BLaER1 treated with 17β-estradiol and CSF1 and Interleukin-3, amounts not matched to agents 10 nM and 100 nM (cell line): ENCODE results near the gene BLMH.

Experiments
- H3K27ac ChIP-seq, 11 experiments: shearing (Covaris generic); formaldehyde crosslinking; 2 replicates each; pipeline ENCODE4 v1.8.1; 2022
- H3K27me3 ChIP-seq, 11 experiments: shearing (Covaris generic); formaldehyde crosslinking; 2 replicates each; pipeline ENCODE4 v1.8.1; 2022
- H3K36me3 ChIP-seq, 11 experiments: shearing (Covaris generic); formaldehyde crosslinking; 2 replicates each; pipeline ENCODE4 v1.8.1; 2022
- H3K4me1 ChIP-seq, 10 experiments: shearing (Covaris generic); formaldehyde crosslinking; 2 replicates each; pipeline ENCODE4 v1.8.1; 2022
- H3K4me2 ChIP-seq, 11 experiments: shearing (Covaris generic); formaldehyde crosslinking; 2 replicates each; pipeline ENCODE4 v1.8.1; 2022
- H3K4me3 ChIP-seq, 10 experiments: shearing (Covaris generic); formaldehyde crosslinking; 2 replicates each; pipeline ENCODE4 v1.8.1; 2022
- H3K9ac ChIP-seq, 11 experiments: shearing (Covaris generic); formaldehyde crosslinking; 2 replicates each; pipeline ENCODE4 v1.8.1; 2022
- H3K9me3 ChIP-seq, 11 experiments: shearing (Covaris generic); formaldehyde crosslinking; replicated peaks in 1 of 11; 2 replicates each; pipeline ENCODE4 v1.8.1; 2022
- H4K20me1 ChIP-seq, 11 experiments: shearing (Covaris generic); formaldehyde crosslinking; 2 replicates each; pipeline ENCODE4 v1.8.1; 2022
- Cebpa-rat ChIP-seq, 11 experiments: shearing (Covaris generic); IDR thresholded peaks; 2 replicates each; pipeline ENCODE4 v1.8.1; 2022

The BLMH gene

DNA sequence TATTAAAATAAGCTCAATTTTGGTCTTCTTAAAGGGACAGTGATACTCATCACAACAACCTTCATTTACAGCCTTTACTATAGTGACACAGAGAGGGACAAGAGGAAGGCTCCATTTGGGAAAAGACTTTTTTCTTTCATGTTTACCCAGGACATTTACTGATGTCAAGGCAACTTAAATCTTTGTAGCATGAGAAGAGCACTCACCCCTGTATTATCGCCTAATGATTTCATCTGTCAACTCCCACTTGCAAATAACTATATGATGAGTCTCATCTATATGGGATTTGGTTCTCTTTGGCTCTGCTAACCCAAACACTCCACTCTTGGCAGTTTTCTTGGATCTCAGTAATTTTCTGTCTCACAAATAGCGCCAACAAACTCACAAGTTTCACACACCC, 24.1 kb downstream of the BLMH start:
- Histone ChIP-seq H3K36me3 (peaks cover 89 to 100% (median 98%) of the 10 kb centered on the region in 11 experiments), H3K27me3 (no peaks in the 10 kb centered on the region), H4K20me1 (peaks cover 0 to 5% (median 0%) of the 10 kb centered on the region in 11 experiments; a peak in 1 of 22 replicates), H3K27ac (no peak overlapping the region), H3K4me2 (no peak overlapping the region), H3K9ac (no peak overlapping the region), H3K4me1 (no peaks in the 10 kb centered on the region), H3K4me3 (no peak overlapping the region), H3K9me3 (no peaks in the 10 kb centered on the region)
- no peak for TF ChIP-seq Cebpa-rat (IDR thresholded peaks at IDR 0.05)

GRCh38 chr17:30263552-30264333, 28.0 kb downstream of the BLMH start:
- no peak overlapping the region for H3K27ac ChIP-seq
- no peak overlapping the region for H3K9ac ChIP-seq
- H3K36me3 ChIP-seq: peaks cover 94 to 100% (median 99%) of the 10 kb centered on the region in 11 experiments
- TF ChIP-seq Cebpa-rat (IDR thresholded peaks at IDR 0.05): no peak
- H3K4me3 ChIP-seq: no peak overlapping the region
- H3K27me3 ChIP-seq: no peaks in the 10 kb centered on the region
- peaks cover 0 to 20% (median 9%) of the 10 kb centered on the region in 11 experiments; a peak in 7 of 22 replicates for H4K20me1 ChIP-seq
- no peaks in the 10 kb centered on the region for H3K9me3 ChIP-seq
- no peaks in the 10 kb centered on the region for H3K4me1 ChIP-seq
- no peak overlapping the region for H3K4me2 ChIP-seq

DNA sequence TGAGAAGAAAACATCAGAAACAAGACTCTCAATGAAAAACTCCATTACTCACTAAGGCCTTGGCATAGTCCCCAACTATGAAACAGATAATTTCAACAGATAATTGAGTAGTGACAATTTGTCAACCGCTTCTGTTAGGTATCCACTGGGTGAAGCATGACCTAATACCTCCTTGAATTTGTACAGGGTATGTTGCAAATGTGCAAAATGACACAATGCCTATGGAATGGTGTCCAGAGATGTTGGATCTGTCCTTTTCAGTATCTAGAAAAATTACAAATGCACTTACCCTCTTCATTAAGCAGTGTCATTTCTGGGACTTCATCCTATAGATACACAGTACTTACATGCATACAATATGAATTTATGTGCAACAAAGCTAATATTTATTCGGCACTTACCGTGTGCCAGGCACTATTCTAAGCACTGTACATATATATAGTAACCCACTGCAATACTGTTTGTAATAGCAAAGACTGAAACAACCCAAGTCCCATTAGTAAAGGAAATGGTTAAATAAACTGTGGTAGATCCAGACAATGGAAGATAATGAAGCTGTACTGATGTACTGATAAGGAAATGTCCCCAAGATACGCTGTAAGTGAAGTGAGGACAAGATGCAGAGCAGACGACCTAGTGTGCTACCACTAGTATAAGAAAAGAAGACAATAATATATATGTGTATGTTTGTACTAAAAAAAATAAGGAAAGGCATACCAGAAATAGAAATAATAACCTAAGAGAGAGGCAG, 34.8 kb downstream of the BLMH start:
- H4K20me1 ChIP-seq: peaks cover 0 to 32% (median 9%) of the 10 kb centered on the region in 11 experiments; a peak in 8 of 22 replicates
- no peak overlapping the region for H3K4me2 ChIP-seq
- H3K9ac ChIP-seq: no peak overlapping the region
- no peak overlapping the region for H3K4me3 ChIP-seq
- no peak overlapping the region for H3K27ac ChIP-seq
- TF ChIP-seq Cebpa-rat (IDR thresholded peaks at IDR 0.05): no peak
- H3K36me3 ChIP-seq: peaks cover 86 to 100% (median 98%) of the 10 kb centered on the region in 11 experiments
- no peaks in the 10 kb centered on the region for H3K27me3 ChIP-seq
- no peaks in the 10 kb centered on the region for H3K9me3 ChIP-seq
- H3K4me1 ChIP-seq: no peaks in the 10 kb centered on the region

DNA sequence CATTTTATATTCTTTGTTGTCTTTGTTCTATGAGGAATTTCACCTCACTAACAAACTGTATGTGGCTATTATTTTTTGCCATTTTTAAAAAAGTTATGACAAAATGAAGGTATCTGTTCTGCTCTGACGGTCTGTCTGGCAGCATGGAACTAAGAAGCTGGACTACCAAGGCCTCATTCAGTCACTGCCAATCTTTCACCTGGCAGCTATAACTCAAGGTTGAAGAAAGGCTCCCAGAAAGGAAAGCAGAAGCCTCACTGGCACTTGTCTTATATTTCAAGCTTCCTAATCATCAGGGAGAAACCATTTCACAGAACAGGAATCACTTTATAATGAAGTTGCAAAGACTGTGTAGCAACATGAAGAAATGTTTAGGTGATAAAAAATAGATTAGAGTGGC, 37.6 kb downstream of the BLMH start:
- H3K27ac ChIP-seq: no peak overlapping the region
- no peak for TF ChIP-seq Cebpa-rat (IDR thresholded peaks at IDR 0.05)
- H3K4me2 ChIP-seq: no peak overlapping the region
- H3K36me3 ChIP-seq: peaks cover 84 to 100% (median 96%) of the 10 kb centered on the region in 11 experiments
- H3K9ac ChIP-seq: no peak overlapping the region
- no peak overlapping the region for H3K4me3 ChIP-seq
- H3K9me3 ChIP-seq: no peaks in the 10 kb centered on the region
- peaks cover 0 to 24% (median 4%) of the 10 kb centered on the region in 11 experiments; a peak in 7 of 22 replicates for H4K20me1 ChIP-seq
- no peaks in the 10 kb centered on the region for H3K27me3 ChIP-seq
- no peaks in the 10 kb centered on the region for H3K4me1 ChIP-seq

- Histone ChIP-seq H4K20me1 (peaks cover 0 to 16% (median 0%) of the 10 kb centered on the region in 11 experiments; a peak in 3 of 22 replicates), H3K27me3 (no peaks in the 10 kb centered on the region), H3K4me1 (no peaks in the 10 kb centered on the region), H3K27ac (no peak overlapping the region), H3K4me3 (no peak overlapping the region), H3K36me3 (peaks cover 84 to 100% (median 96%) of the 10 kb centered on the region in 11 experiments), H3K4me2 (no peak overlapping the region), H3K9me3 (no peaks in the 10 kb centered on the region), H3K9ac (no peak overlapping the region)
- no peak for TF ChIP-seq Cebpa-rat (IDR thresholded peaks at IDR 0.05)
Measured at GRCh38 chr17:30253312-30253711, 38.4 kb downstream of the BLMH start.

DNA sequence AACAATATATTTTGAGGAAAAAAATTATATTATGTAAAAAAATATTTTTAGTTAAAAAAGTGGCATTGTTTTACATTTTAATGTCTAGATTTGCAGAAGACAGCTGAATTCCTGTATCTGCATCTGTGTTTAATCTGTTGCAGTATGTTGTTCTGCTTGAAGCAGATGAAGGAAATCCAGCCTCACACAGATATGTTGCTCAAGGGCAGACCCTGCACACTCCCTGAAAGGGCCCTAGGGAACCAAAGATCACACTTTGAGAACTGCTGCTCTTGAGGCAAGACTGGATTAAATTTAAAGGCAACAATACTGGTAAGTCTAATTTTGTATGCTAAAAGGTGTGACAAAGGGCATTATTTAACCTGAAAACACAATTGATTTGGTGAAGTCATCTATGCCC, 39.8 kb downstream of the BLMH start:
- Histone ChIP-seq H3K27me3 (no peaks in the 10 kb centered on the region), H3K4me3 (no peak overlapping the region), H3K9ac (no peak overlapping the region), H3K36me3 (peaks cover 85 to 100% (median 96%) of the 10 kb centered on the region in 11 experiments), H3K4me2 (no peak overlapping the region), H3K27ac (no peak overlapping the region), H3K4me1 (no peaks in the 10 kb centered on the region), H3K9me3 (no peaks in the 10 kb centered on the region), H4K20me1 (peaks cover 0 to 9% (median 0%) of the 10 kb centered on the region in 11 experiments; a peak in 3 of 22 replicates)
- TF ChIP-seq Cebpa-rat (IDR thresholded peaks at IDR 0.05): no peak

GRCh38 chr17:30249460-30249859, 42.3 kb downstream of the BLMH start:
- H3K4me2 ChIP-seq: no peak overlapping the region
- no peak overlapping the region for H3K27ac ChIP-seq
- H4K20me1 ChIP-seq: peaks cover 0 to 9% (median 0%) of the 10 kb centered on the region in 11 experiments; a peak in 1 of 22 replicates
- H3K4me1 ChIP-seq: no peaks in the 10 kb centered on the region
- peaks cover 75 to 97% (median 82%) of the 10 kb centered on the region in 11 experiments for H3K36me3 ChIP-seq
- no peaks in the 10 kb centered on the region for H3K9me3 ChIP-seq
- H3K9ac ChIP-seq: no peak overlapping the region
- H3K4me3 ChIP-seq: no peak overlapping the region
- no peaks in the 10 kb centered on the region for H3K27me3 ChIP-seq
- TF ChIP-seq Cebpa-rat (IDR thresholded peaks at IDR 0.05): no peak

- H3K9ac ChIP-seq: no peak overlapping the region
- H3K4me3 ChIP-seq: no peak overlapping the region
- H3K4me1 ChIP-seq: no peaks in the 10 kb centered on the region
- no peaks in the 10 kb centered on the region for H3K27me3 ChIP-seq
- H3K9me3 ChIP-seq: no peaks in the 10 kb centered on the region
- no peak overlapping the region for H3K4me2 ChIP-seq
- H3K27ac ChIP-seq: no peak overlapping the region
- peaks cover 0 to 9% (median 0%) of the 10 kb centered on the region in 11 experiments; a peak in 1 of 22 replicates for H4K20me1 ChIP-seq
- peaks cover 72 to 97% (median 78%) of the 10 kb centered on the region in 11 experiments for H3K36me3 ChIP-seq
- TF ChIP-seq Cebpa-rat (IDR thresholded peaks at IDR 0.05): no peak
Measured at GRCh38 chr17:30248786-30249185, 43.0 kb downstream of the BLMH start.

GRCh38 chr17:30246460-30246859, 45.3 kb downstream of the BLMH start:
- Histone ChIP-seq H3K4me3 (no peak overlapping the region), H3K9ac (no peak overlapping the region), H3K36me3 (peaks cover 51 to 75% (median 57%) of the 10 kb centered on the region in 11 experiments), H3K4me1 (no peaks in the 10 kb centered on the region), H3K27ac (no peak overlapping the region), H3K9me3 (no peaks in the 10 kb centered on the region), H3K27me3 (no peaks in the 10 kb centered on the region), H4K20me1 (peaks cover 0 to 9% (median 0%) of the 10 kb centered on the region in 11 experiments; a peak in 1 of 22 replicates), H3K4me2 (no peak overlapping the region)
- TF ChIP-seq Cebpa-rat (IDR thresholded peaks at IDR 0.05): no peak
